GM23338 (cell line): ENCODE measurements around the gene CACNA1S.

Experiments
- EZH2 ChIP-seq: fragments of 200-600 bp; sonication (generic); IDR thresholded peaks from one replicate; pipeline ENCODE4 v1.8.0; 2017; ENCODE audit warnings: antibody characterized with exemption, mild to moderate bottlenecking, low read depth; ENCODE audit not compliant: unreplicated experiment
- EZH2phosphoT487 ChIP-seq: fragments of 200-600 bp; sonication (generic); IDR thresholded peaks from one replicate; pipeline ENCODE4 v1.8.1; 2018; ENCODE audit warnings: antibody characterized with exemption; ENCODE audit not compliant: unreplicated experiment
- JUNB ChIP-seq: IDR thresholded peaks from one replicate; pipeline ENCODE4 v1.6.1; 2016; ENCODE audit warnings: antibody characterized with exemption; ENCODE audit not compliant: unreplicated experiment
- POLR2AphosphoS5 ChIP-seq: IDR thresholded peaks from 2 replicates; pipeline ENCODE4 v1.6.1; 2016; ENCODE audit warnings: antibody characterized with exemption, low read depth
- TF ChIP-seq, protein P1 (sequence below), 2 experiments: fragments of 200-600 bp in 1 of 2; sonication (generic) in 1 of 2; conservative IDR thresholded peaks; 2 replicates each; pipeline versions ENCODE4 v1.5.1 to v1.6.1; 2016 to 2017; ENCODE audit warnings: antibody characterized with exemption in 2 of 2, low read depth in 2 of 2, mild to moderate bottlenecking in 2 of 2, moderate library complexity in 1 of 2
- TF ChIP-seq, protein P2 (sequence below): IDR thresholded peaks from one replicate; pipeline ENCODE4 v1.6.1; 2018; ENCODE audit warnings: antibody characterized with exemption; ENCODE audit not compliant: unreplicated experiment
- TF ChIP-seq, protein P3 (sequence below): IDR thresholded peaks from 2 replicates; pipeline ENCODE4 v1.6.1; 2016; ENCODE audit warnings: antibody characterized with exemption

DNA sequence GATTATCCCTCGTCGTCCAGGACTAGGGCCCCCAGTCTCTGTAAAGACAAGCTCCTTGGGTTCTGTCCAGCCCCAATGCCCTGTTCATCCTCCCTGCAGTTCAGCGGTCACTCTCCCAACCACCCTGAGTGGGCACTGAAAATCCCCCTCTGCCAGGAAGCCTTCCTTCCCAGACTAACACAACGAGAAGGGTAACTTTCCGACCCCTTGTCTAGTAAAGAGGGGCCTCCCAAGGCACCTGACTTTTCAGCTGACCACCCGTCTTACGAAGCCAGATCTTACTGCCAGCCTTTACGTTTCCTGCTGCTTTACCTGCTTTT is 28.7 kb upstream of the CACNA1S start:
- TF ChIP-seq, protein P1, sequence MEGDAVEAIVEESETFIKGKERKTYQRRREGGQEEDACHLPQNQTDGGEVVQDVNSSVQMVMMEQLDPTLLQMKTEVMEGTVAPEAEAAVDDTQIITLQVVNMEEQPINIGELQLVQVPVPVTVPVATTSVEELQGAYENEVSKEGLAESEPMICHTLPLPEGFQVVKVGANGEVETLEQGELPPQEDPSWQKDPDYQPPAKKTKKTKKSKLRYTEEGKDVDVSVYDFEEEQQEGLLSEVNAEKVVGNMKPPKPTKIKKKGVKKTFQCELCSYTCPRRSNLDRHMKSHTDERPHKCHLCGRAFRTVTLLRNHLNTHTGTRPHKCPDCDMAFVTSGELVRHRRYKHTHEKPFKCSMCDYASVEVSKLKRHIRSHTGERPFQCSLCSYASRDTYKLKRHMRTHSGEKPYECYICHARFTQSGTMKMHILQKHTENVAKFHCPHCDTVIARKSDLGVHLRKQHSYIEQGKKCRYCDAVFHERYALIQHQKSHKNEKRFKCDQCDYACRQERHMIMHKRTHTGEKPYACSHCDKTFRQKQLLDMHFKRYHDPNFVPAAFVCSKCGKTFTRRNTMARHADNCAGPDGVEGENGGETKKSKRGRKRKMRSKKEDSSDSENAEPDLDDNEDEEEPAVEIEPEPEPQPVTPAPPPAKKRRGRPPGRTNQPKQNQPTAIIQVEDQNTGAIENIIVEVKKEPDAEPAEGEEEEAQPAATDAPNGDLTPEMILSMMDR (conservative IDR thresholded peaks at IDR 0.05; ENCODE audit: low read depth in 2 of 2) = no peak
- no peak for TF ChIP-seq EZH2
- TF ChIP-seq POLR2AphosphoS5 = no peak
- TF ChIP-seq, protein P2, sequence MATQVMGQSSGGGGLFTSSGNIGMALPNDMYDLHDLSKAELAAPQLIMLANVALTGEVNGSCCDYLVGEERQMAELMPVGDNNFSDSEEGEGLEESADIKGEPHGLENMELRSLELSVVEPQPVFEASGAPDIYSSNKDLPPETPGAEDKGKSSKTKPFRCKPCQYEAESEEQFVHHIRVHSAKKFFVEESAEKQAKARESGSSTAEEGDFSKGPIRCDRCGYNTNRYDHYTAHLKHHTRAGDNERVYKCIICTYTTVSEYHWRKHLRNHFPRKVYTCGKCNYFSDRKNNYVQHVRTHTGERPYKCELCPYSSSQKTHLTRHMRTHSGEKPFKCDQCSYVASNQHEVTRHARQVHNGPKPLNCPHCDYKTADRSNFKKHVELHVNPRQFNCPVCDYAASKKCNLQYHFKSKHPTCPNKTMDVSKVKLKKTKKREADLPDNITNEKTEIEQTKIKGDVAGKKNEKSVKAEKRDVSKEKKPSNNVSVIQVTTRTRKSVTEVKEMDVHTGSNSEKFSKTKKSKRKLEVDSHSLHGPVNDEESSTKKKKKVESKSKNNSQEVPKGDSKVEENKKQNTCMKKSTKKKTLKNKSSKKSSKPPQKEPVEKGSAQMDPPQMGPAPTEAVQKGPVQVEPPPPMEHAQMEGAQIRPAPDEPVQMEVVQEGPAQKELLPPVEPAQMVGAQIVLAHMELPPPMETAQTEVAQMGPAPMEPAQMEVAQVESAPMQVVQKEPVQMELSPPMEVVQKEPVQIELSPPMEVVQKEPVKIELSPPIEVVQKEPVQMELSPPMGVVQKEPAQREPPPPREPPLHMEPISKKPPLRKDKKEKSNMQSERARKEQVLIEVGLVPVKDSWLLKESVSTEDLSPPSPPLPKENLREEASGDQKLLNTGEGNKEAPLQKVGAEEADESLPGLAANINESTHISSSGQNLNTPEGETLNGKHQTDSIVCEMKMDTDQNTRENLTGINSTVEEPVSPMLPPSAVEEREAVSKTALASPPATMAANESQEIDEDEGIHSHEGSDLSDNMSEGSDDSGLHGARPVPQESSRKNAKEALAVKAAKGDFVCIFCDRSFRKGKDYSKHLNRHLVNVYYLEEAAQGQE = no peak
- TF ChIP-seq JUNB = no peak
- TF ChIP-seq EZH2phosphoT487 = no peak
- TF ChIP-seq, protein P3, sequence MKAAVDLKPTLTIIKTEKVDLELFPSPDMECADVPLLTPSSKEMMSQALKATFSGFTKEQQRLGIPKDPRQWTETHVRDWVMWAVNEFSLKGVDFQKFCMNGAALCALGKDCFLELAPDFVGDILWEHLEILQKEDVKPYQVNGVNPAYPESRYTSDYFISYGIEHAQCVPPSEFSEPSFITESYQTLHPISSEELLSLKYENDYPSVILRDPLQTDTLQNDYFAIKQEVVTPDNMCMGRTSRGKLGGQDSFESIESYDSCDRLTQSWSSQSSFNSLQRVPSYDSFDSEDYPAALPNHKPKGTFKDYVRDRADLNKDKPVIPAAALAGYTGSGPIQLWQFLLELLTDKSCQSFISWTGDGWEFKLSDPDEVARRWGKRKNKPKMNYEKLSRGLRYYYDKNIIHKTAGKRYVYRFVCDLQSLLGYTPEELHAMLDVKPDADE = no peak
